SK-N-SH (cell line): ENCODE data around the gene RNF4. TPM values are rescaled to one million over a fixed set of nuclear protein-coding genes. Genes with fewer than 3 reads are reported as not detected.

Experiments used
- CTCF ChIA-PET: fragments of 300-600, 350-600 bp; formaldehyde crosslinking; extraction: SDS; loops from one replicate; lab custom pipeline; 2021; lab: Yijun Ruan, JAX
- POLR2A ChIA-PET: fragments of 350-600 bp; sonication (Branson Sonifier 250); formaldehyde crosslinking; extraction: SDS; loops from one replicate; lab custom pipeline; 2020; ENCODE audit warnings: antibody characterized with exemption, inconsistent platforms; lab: Yijun Ruan, JAX
- DNase-seq: peaks from one replicate; pipeline ENCODE4 v3.0.0; 2012
- H2AFZ ChIP-seq: fragments of 200-600 bp; sonication (generic); 2 replicates; pipeline ENCODE4 v1.8.1; 2016; ENCODE audit warnings: antibody characterized with exemption, mild to moderate bottlenecking, low read depth
- H3F3A ChIP-seq: fragments of 200-600 bp; sonication (generic); replicated peaks from 2 replicates; pipeline ENCODE3; 2016; ENCODE audit warnings: antibody characterized with exemption, mild to moderate bottlenecking; ENCODE audit not compliant: insufficient read depth
- H3K27ac ChIP-seq, 2 experiments: fragments of 200-500 bp in 1 of 2; fragments of 200-600 bp in 1 of 2; sonication (Bioruptor generic) in 1 of 2; sonication (generic), shearing (Covaris generic) in 1 of 2; 2 replicates each; pipeline versions ENCODE4 v1.5.1 to v1.6.1; 2014 to 2016; ENCODE audit warnings: low read depth in 2 of 2, inconsistent platforms in 1 of 2, low read length in 1 of 2, mild to moderate bottlenecking in 1 of 2, mixed read lengths in 1 of 2
- H3K27me3 ChIP-seq: fragments of 200-600 bp; sonication (generic), shearing (Covaris generic); 2 replicates; pipeline ENCODE4 v1.6.1; 2016; ENCODE audit warnings: mixed run types; ENCODE audit not compliant: insufficient read depth
- H3K36me3 ChIP-seq, 2 experiments: fragments of 200-500 bp in 1 of 2; fragments of 200-600 bp in 1 of 2; sonication (Bioruptor generic) in 1 of 2; sonication (generic) in 1 of 2; replicated peaks in 1 of 2; 2 replicates each; pipeline versions ENCODE3 to v1.5.1; 2014 to 2016; ENCODE audit warnings: low read length in 1 of 2, mild to moderate bottlenecking in 1 of 2; ENCODE audit not compliant: insufficient read depth in 2 of 2, control insufficient read depth in 1 of 2
- H3K4me1 ChIP-seq, 2 experiments: fragments of 200-500 bp in 1 of 2; fragments of 200-600 bp in 1 of 2; sonication (Bioruptor generic) in 1 of 2; sonication (generic), shearing (Covaris generic) in 1 of 2; 2 replicates each; pipeline versions ENCODE4 v1.5.1 to v1.6.1; 2014 to 2016; ENCODE audit warnings: low read depth in 1 of 2, low read length in 1 of 2, mixed run types in 1 of 2; ENCODE audit not compliant: insufficient read depth in 2 of 2, control insufficient read depth in 1 of 2
- H3K4me2 ChIP-seq: fragments of 200-600 bp; sonication (generic), shearing (Covaris generic); 2 replicates; pipeline ENCODE4 v1.6.1; 2017; ENCODE audit warnings: mixed run types
- H3K4me3 ChIP-seq, 2 experiments: fragments of 200-500 bp in 1 of 2; fragments of 200-600 bp in 1 of 2; sonication (Bioruptor generic) in 1 of 2; sonication (generic), shearing (Covaris generic) in 1 of 2; 2 replicates each; pipeline versions ENCODE4 v1.5.1 to v1.8.1; 2014 to 2016; ENCODE audit warnings: low read depth in 2 of 2, inconsistent platforms in 1 of 2, low read length in 1 of 2, mild to moderate bottlenecking in 1 of 2, mixed read lengths in 1 of 2, moderate library complexity in 1 of 2
- H3K79me2 ChIP-seq: fragments of 200-600 bp; sonication (generic); 2 replicates; pipeline ENCODE4 v1.8.1; 2017; ENCODE audit warnings: mild to moderate bottlenecking; ENCODE audit not compliant: insufficient read depth
- H3K9ac ChIP-seq: fragments of 200-600 bp; sonication (generic); 2 replicates; pipeline ENCODE4 v1.6.1; 2017; ENCODE audit warnings: mixed run types
- H3K9me2 ChIP-seq: fragments of 200-600 bp; sonication (generic); 2 replicates; pipeline ENCODE4 v1.6.1; 2017; ENCODE audit warnings: mixed run types
- H3K9me3 ChIP-seq: fragments of 200-600 bp; sonication (generic); 2 replicates; pipeline ENCODE4 v1.6.1; 2017; ENCODE audit warnings: mixed run types, mild to moderate bottlenecking, moderate library complexity
- H4K20me1 ChIP-seq: fragments of 200-600 bp; sonication (generic); 2 replicates; pipeline ENCODE4 v1.6.1; 2017; ENCODE audit warnings: mild to moderate bottlenecking, mixed run types; ENCODE audit not compliant: insufficient read depth
- CHD2 ChIP-seq: fragments of 150-350 bp; IDR thresholded peaks from 2 replicates; pipeline ENCODE4 v1.6.1; 2018; ENCODE audit warnings: low read length; ENCODE audit not compliant: partially characterized antibody
- CTCF ChIP-seq: fragments of 200-600 bp; sonication (generic); IDR thresholded peaks from 2 replicates; pipeline ENCODE4 v1.6.1; 2017; ENCODE audit warnings: antibody characterized with exemption, mild to moderate bottlenecking, moderate library complexity
- ELF1 ChIP-seq: IDR thresholded peaks from 2 replicates; pipeline ENCODE4 v1.4.0; 2012
- EP300 ChIP-seq, 2 experiments: IDR thresholded peaks; 2 replicates each; pipeline versions ENCODE4 v1.4.0 to v1.6.1; 2012; ENCODE audit warnings: borderline replicate concordance in 1 of 2, low read depth in 1 of 2, low read length in 1 of 2
- FOXJ3 ChIP-seq: sonication (generic); formaldehyde crosslinking; IDR thresholded peaks from 2 replicates; pipeline ENCODE4 v1.5.1; 2020; ENCODE audit warnings: mild to moderate bottlenecking, missing genetic modification reagents
- GABPA ChIP-seq: IDR thresholded peaks from 2 replicates; pipeline ENCODE4 v1.4.0; 2012; ENCODE audit warnings: low read depth, mild to moderate bottlenecking
- GATA2 ChIP-seq: sonication (generic); formaldehyde crosslinking; IDR thresholded peaks from 2 replicates; pipeline ENCODE4 v1.5.0; 2020; ENCODE audit warnings: mild to moderate bottlenecking, missing genetic modification reagents
- JUND ChIP-seq: IDR thresholded peaks from 2 replicates; pipeline ENCODE4 v1.4.0; 2012
- MXI1 ChIP-seq: IDR thresholded peaks from 2 replicates; pipeline ENCODE4 v1.6.1; 2012; ENCODE audit warnings: mild to moderate bottlenecking, low read depth, low read length, improper control_type of control experiment
- NFIC ChIP-seq: IDR thresholded peaks from 2 replicates; pipeline ENCODE4 v1.4.0; 2012; ENCODE audit warnings: borderline replicate concordance
- RAD21 ChIP-seq: IDR thresholded peaks from 2 replicates; pipeline ENCODE4 v1.6.1; 2012; ENCODE audit warnings: mild to moderate bottlenecking, low read length
- RFX5 ChIP-seq: IDR thresholded peaks from 2 replicates; pipeline ENCODE4 v1.6.1; 2012; ENCODE audit warnings: mild to moderate bottlenecking, improper control_type of control experiment, low read length
- TAF1 ChIP-seq: IDR thresholded peaks from 2 replicates; pipeline ENCODE4 v1.6.1; 2012; ENCODE audit warnings: low read depth, mild to moderate bottlenecking, low read length, moderate library complexity, borderline replicate concordance
- TCF12 ChIP-seq: IDR thresholded peaks from 2 replicates; pipeline ENCODE4 v1.4.0; 2012
- YY1 ChIP-seq: IDR thresholded peaks from 2 replicates; pipeline ENCODE4 v1.4.0; 2012; ENCODE audit warnings: low read depth, mild to moderate bottlenecking
- ZBTB33 ChIP-seq: IDR thresholded peaks from 2 replicates; pipeline ENCODE4 v1.4.0; 2012; ENCODE audit warnings: low read depth, borderline replicate concordance
- WGBS: methylation state at CpG from one replicate; pipeline ENCODE4 v1.1.6; 2017; ENCODE audit warnings: low lambda C conversion rate; 5-methylcytosine and 5-hydroxymethylcytosine counted together
- polyA plus RNA-seq, 3 experiments: library from polyadenylated mRNA; depleted of rRNA; stranded (reverse); fragments of >200 nt; gene quantifications; 2 replicates each; pipeline ENCODE4 v1.2.3, GENCODE V29; 2012

The RNF4 gene
- polyA plus RNA-seq, 1 of the 3 experiments (the other 2 are of a cell fraction), result 60.7 TPM

- POLR2A ChIA-PET, result interaction anchor here (1.3 kb wide), 1 partner anchor 8 kb away, joined by 3 read pairs; no protein-coding TSS in a partner anchor
- Histone ChIP-seq H3K4me3 (no peak overlapping the region), H3K4me2 (no peak overlapping the region), H4K20me1 (no peaks in the 10 kb centered on the region), H3K9ac (no peak overlapping the region), H3K27me3 (no peaks in the 10 kb centered on the region), H3K79me2 (no peaks in the 10 kb centered on the region), H3K36me3 (no peaks in the 10 kb centered on the region), H3K9me2 (no peaks in the 10 kb centered on the region), H3K9me3 (no peaks in the 10 kb centered on the region), H3K27ac (no peak overlapping the region), H2AFZ (no peak overlapping the region), H3K4me1 (peaks cover 0 to 14% of the 10 kb centered on the region in 2 experiments; a peak in 1 of 4 replicates), H3F3A (peaks cover 4% of the 10 kb centered on the region)
- 97% methylated on average over 13 of the region's 19 CpGs for WGBS
- CTCF ChIA-PET, result interaction anchor here (0.6 to 1.2 kb wide), 3 partner anchors 15 to 1082 kb away, joined by 3 read pairs; no protein-coding TSS in a partner anchor
- no peak for DNase-seq
- TF ChIP-seq RAD21, result no peak
- TF ChIP-seq FOXJ3, result no peak
- no peak for TF ChIP-seq ZBTB33
- no peak for TF ChIP-seq MXI1
- TF ChIP-seq EP300 (IDR thresholded peaks at IDR 0.05; ENCODE audit: borderline replicate concordance in 1 of 2, low read depth in 1 of 2, low read length in 1 of 2), result no peak
- TF ChIP-seq GATA2, result no peak
- TF ChIP-seq CHD2, result no peak
- no peak for TF ChIP-seq NFIC
- no peak for TF ChIP-seq TCF12
- no peak for TF ChIP-seq YY1
- TF ChIP-seq JUND, result no peak
- no peak for TF ChIP-seq CTCF
- TF ChIP-seq TAF1, result no peak
- TF ChIP-seq GABPA, result no peak
- no peak for TF ChIP-seq ELF1
- no peak for TF ChIP-seq RFX5
Observed at GRCh38 chr4:2459589-2460349, 9.1 kb upstream of the RNF4 start.
